Neural crest cell (in vitro differentiated cells): ENCODE results near the gene FRK. TPM values are rescaled to one million over a fixed set of nuclear protein-coding genes. Genes with fewer than 3 reads are reported as not detected.

Experiments used
- DNase-seq: peaks from one replicate; pipeline ENCODE4 v3.0.0; 2021; ENCODE audit warnings: low read depth, mixed read lengths, low spot score
- H3K27ac Mint-ChIP-seq: one replicate; pipeline ENCODE4 v1.8.0; 2021; ENCODE audit warnings: mild to moderate bottlenecking, mixed read lengths; ENCODE audit not compliant: unreplicated experiment
- H3K27me3 Mint-ChIP-seq: 2 replicates; pipeline ENCODE4 v1.8.0; 2021; ENCODE audit warnings: low read depth, mild to moderate bottlenecking, mixed read lengths
- H3K36me3 Mint-ChIP-seq: 2 replicates; pipeline ENCODE4 v1.8.0; 2021; ENCODE audit warnings: low read depth, mild to moderate bottlenecking, mixed read lengths
- H3K4me1 Mint-ChIP-seq: 2 replicates; pipeline ENCODE4 v1.8.0; 2021; ENCODE audit warnings: mixed read lengths
- H3K4me3 Mint-ChIP-seq: one replicate; pipeline ENCODE4 v1.8.0; 2021; ENCODE audit warnings: mild to moderate bottlenecking, mixed read lengths
- H3K9me3 Mint-ChIP-seq: 2 replicates; pipeline ENCODE4 v1.8.0; 2021; ENCODE audit warnings: mixed read lengths
- CTCF ChIP-seq: fragments of 200-600 bp; sonication (generic); conservative IDR thresholded peaks from 2 replicates; pipeline ENCODE4 v1.5.0; 2021; ENCODE audit warnings: antibody characterized with exemption, mild to moderate bottlenecking
- total RNA-seq: library from RNA; stranded (reverse); gene quantifications from 2 replicates; pipeline ENCODE4 v1.2.1, GENCODE V29; 2021

The FRK gene
- total RNA-seq, 1 donor from 2014 or later, result 0.12 TPM

- DNase-seq, result no peak
- Mint-ChIP-seq H3K4me3 (no peak overlapping the region), H3K27ac (no peak overlapping the region), H3K9me3 (no peaks in the 10 kb centered on the region), H3K4me1 (no peaks in the 10 kb centered on the region), H3K27me3 (no peaks in the 10 kb centered on the region), H3K36me3 (no peaks in the 10 kb centered on the region)
- no peak for TF ChIP-seq CTCF
These were observed 5.2 kb downstream of the FRK start for GRCh38 chr6:116055513-116055912.

- Mint-ChIP-seq H3K9me3 (no peaks in the 10 kb centered on the region), H3K27ac (no peak overlapping the region), H3K4me3 (no peak overlapping the region), H3K4me1 (no peaks in the 10 kb centered on the region), H3K27me3 (no peaks in the 10 kb centered on the region), H3K36me3 (no peaks in the 10 kb centered on the region)
- no peak for DNase-seq
- no peak for TF ChIP-seq CTCF
These were observed 9.4 kb downstream of the FRK start for GRCh38 chr6:116051244-116051643.

GRCh38 chr6:116050737-116051136 lies 10.0 kb downstream of the FRK start:
- no peak for DNase-seq
- H3K4me3 Mint-ChIP-seq, result no peak overlapping the region
- no peaks in the 10 kb centered on the region for H3K4me1 Mint-ChIP-seq
- H3K9me3 Mint-ChIP-seq, result no peaks in the 10 kb centered on the region
- no peaks in the 10 kb centered on the region for H3K27me3 Mint-ChIP-seq
- H3K27ac Mint-ChIP-seq, result no peak overlapping the region
- H3K36me3 Mint-ChIP-seq, result no peaks in the 10 kb centered on the region
- no peak for TF ChIP-seq CTCF

- no peak for DNase-seq
- Mint-ChIP-seq H3K27me3 (no peaks in the 10 kb centered on the region), H3K27ac (no peak overlapping the region), H3K9me3 (no peaks in the 10 kb centered on the region), H3K36me3 (no peaks in the 10 kb centered on the region), H3K4me3 (no peak overlapping the region), H3K4me1 (no peaks in the 10 kb centered on the region)
- no peak for TF ChIP-seq CTCF
These were observed 11.4 kb downstream of the FRK start for GRCh38 chr6:116049321-116049720.

GRCh38 chr6:116047173-116047933 lies 13.3 kb downstream of the FRK start:
- no peaks in the 10 kb centered on the region for H3K4me1 Mint-ChIP-seq
- H3K27ac Mint-ChIP-seq, result no peak overlapping the region
- DNase-seq, result no peak
- no peaks in the 10 kb centered on the region for H3K36me3 Mint-ChIP-seq
- no peaks in the 10 kb centered on the region for H3K9me3 Mint-ChIP-seq
- no peak for TF ChIP-seq CTCF
- no peaks in the 10 kb centered on the region for H3K27me3 Mint-ChIP-seq
- H3K4me3 Mint-ChIP-seq, result no peak overlapping the region
